Raji (cell line): ENCODE measurements around the gene CDON.

Experiments
- POLR2A ChIP-seq: IDR thresholded peaks from 2 replicates; pipeline ENCODE4 v1.6.1; 2011; ENCODE audit warnings: low read depth, low read length, control low read depth; ENCODE audit not compliant: insufficient read depth

The CDON gene

GRCh38 chr11:125924384-125925007, 138.2 kb downstream of the CDON start:
- TF ChIP-seq POLR2A, result no peak

- no peak for TF ChIP-seq POLR2A
Measured at GRCh38 chr11:125923633-125924032, 139.0 kb downstream of the CDON start.

DNA sequence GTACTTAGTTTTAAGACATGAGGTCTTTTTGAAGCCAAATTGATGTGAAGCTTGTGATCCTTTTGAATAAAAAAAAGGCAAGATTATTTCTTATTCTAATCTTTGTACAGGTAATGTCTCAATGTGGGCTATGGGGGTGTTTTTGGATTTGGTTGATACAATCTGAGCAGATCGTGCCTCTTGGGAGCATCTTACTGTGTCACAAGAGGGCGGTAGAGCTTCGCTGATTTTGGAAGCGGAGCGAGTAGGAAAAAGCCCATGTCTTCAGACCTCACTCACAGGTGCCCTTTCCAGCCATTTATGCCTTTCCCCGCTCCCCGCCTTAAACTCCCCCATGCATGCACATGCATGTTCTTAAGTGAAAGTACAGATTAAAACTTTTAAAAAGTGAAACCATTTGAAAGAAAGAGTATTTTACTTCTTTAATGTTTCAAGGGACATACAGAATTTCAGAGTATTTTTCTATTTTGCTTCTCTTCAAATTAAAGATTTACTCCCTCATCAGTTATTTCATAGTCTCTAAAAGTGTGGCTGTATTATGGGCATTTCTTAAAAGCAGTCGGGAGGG, 139.6 kb downstream of the CDON start:
- TF ChIP-seq POLR2A, result no peak

GRCh38 chr11:125922156-125922555, 140.5 kb downstream of the CDON start:
- TF ChIP-seq POLR2A, result no peak

DNA sequence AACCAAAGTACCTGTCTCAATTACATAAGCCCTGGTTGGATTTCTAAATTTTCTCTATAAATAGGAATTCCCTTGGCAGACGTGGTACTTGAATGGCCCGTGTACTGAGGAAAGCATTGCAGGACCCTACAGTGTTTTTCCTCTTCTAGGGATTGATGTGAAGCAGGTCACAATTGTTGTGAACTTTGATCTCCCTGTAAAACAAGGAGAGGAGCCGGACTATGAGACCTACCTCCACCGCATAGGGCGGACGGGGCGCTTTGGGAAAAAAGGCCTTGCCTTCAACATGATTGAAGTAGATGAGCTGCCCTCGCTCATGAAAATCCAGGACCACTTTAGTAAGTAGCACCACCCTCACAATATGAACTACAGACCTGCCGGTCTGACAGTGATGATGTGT, 141.6 kb downstream of the CDON start:
- no peak for TF ChIP-seq POLR2A

- no peak for TF ChIP-seq POLR2A
Measured at GRCh38 chr11:125918140-125918840, 144.4 kb downstream of the CDON start.

- no peak for TF ChIP-seq POLR2A
Measured at GRCh38 chr11:125916683-125917347, 145.9 kb downstream of the CDON start.

DNA sequence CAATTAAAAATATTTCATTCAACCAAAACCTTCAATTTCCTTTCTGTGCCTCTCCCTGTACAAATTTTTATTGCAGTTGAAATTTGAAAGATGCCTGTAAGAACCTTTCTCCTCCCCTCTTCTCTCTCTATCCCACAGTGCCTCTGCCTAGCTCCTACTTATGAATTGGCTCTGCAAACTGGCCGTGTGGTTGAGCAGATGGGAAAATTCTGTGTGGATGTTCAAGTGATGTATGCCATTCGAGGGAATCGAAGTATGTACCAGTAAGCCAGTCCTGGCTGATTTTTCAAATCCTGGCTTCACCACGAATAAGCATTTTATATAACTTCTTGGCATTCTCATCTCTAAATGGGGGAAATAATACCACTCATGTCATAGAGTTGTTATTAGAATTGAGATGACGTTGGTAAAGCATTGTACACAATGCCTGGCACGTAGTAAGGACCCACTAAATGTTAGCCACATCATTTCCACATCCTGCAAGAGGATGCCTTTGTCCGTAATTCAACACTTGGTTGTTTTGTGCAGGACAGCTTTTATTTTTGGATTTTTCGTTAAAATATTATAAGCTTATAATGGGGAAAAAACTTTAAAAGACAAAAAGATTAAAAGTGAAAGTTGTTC, 152.3 kb downstream of the CDON start:
- no peak for TF ChIP-seq POLR2A
